Left lung (tissue), 10 donors: Measurements from ENCODE around the gene NR6A1. TPM values are rescaled to one million over a fixed set of nuclear protein-coding genes. Genes with fewer than 3 reads are reported as not detected.

Source experiments
- ATAC-seq: fragments of 200-7000 bp; cut with Tn5 transposase; one replicate; pipeline ENCODE4 v1.9.1; 2020; ENCODE audit warnings: moderate library complexity
- DNase-seq, 4 donors: peaks; one replicate each; pipeline ENCODE4 v3.0.0-alpha.2; 2013 to 2020
- H3K27ac ChIP-seq, 2 donors: fragments of 200-600 bp; sonication (generic) in 1 of 2; one replicate each; pipeline versions ENCODE4 v1.5.0 to v1.8.0; 2020 to 2021
- H3K27me3 ChIP-seq, 2 donors: fragments of 200-600 bp; sonication (generic) in 1 of 2; one replicate each; pipeline versions ENCODE4 v1.5.0 to v1.8.0; 2020 to 2021
- H3K36me3 ChIP-seq, 2 donors: fragments of 200-600 bp; sonication (generic) in 1 of 2; one replicate each; pipeline versions ENCODE4 v1.5.0 to v1.8.0; 2020 to 2021
- H3K4me1 ChIP-seq, 2 donors: fragments of 200-600 bp; one replicate each; pipeline ENCODE4 v1.8.0; 2021
- H3K4me3 ChIP-seq, 2 donors: fragments of 200-600 bp; sonication (generic) in 1 of 2; one replicate each; pipeline versions ENCODE4 v1.5.0 to v1.8.0; 2020 to 2021; ENCODE audit warnings: mild to moderate bottlenecking in 1 of 2
- H3K9me3 ChIP-seq, 2 donors: fragments of 200-600 bp; sonication (generic) in 1 of 2; one replicate each; pipeline versions ENCODE4 v1.5.0 to v1.8.0; 2020 to 2021
- intact Hi-C, 2 donors: fragments of 100-400 bp; cut with DNase I; formaldehyde crosslinking; loops; one replicate each; pipeline versions ENCODE4 v1.11.2 to v1.14.2; 2022
- polyA plus RNA-seq, 6 donors: library from polyadenylated mRNA; unstranded; fragments of 120-200 nt; gene quantifications; one replicate each; pipeline ENCODE4 v1.2.1, GENCODE V29; 2013; ENCODE audit not compliant: insufficient read length in 6 of 6
- total RNA-seq, 2 donors: library from RNA; stranded (reverse); fragmentation: NEBNext Ultra II Directional; extraction: Animal tissue kit (Norgen Biotek cat#: 25700); gene quantifications; one replicate each; pipeline ENCODE4 v1.2.1, GENCODE V29; 2021
- TF ChIP-seq, protein P1 (sequence below), 2 donors: fragments of 200-600 bp; sonication (generic) in 1 of 2; IDR thresholded peaks; one replicate each; pipeline versions ENCODE4 v1.5.0 to v1.8.0; 2021; ENCODE audit warnings: antibody characterized with exemption in 2 of 2
- donor health status: DM: no; HTN: yes; CAD: no.
- donor health status: DM: no; HTN: no; CAD: no.

NR6A1 gene
- total and polyA plus RNA-seq, 8 donors, result 1.2 to 4.1 (median 1.7) TPM

- no peaks in the 10 kb centered on the region for H3K9me3 ChIP-seq
- no peaks in the 10 kb centered on the region for H3K4me1 ChIP-seq
- no peak overlapping the region for H3K27ac ChIP-seq
- peaks cover 0 to 23% of the 10 kb centered on the region in 2 donors for H3K36me3 ChIP-seq
- no peak overlapping the region for H3K4me3 ChIP-seq
- H3K27me3 ChIP-seq, result no peaks in the 10 kb centered on the region
- no peak for ATAC-seq
- DNase-seq, result no peak
- TF ChIP-seq, protein P1, sequence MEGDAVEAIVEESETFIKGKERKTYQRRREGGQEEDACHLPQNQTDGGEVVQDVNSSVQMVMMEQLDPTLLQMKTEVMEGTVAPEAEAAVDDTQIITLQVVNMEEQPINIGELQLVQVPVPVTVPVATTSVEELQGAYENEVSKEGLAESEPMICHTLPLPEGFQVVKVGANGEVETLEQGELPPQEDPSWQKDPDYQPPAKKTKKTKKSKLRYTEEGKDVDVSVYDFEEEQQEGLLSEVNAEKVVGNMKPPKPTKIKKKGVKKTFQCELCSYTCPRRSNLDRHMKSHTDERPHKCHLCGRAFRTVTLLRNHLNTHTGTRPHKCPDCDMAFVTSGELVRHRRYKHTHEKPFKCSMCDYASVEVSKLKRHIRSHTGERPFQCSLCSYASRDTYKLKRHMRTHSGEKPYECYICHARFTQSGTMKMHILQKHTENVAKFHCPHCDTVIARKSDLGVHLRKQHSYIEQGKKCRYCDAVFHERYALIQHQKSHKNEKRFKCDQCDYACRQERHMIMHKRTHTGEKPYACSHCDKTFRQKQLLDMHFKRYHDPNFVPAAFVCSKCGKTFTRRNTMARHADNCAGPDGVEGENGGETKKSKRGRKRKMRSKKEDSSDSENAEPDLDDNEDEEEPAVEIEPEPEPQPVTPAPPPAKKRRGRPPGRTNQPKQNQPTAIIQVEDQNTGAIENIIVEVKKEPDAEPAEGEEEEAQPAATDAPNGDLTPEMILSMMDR (IDR thresholded peaks at IDR 0.05), result no peak
- intact Hi-C loops, result no loop called here
Measured at GRCh38 chr9:124530246-124530645, 240.9 kb downstream of the NR6A1 start.

- Histone ChIP-seq H3K27me3 (no peaks in the 10 kb centered on the region), H3K4me3 (no peak overlapping the region), H3K36me3 (peaks cover 0 to 15% of the 10 kb centered on the region in 2 donors), H3K9me3 (no peaks in the 10 kb centered on the region), H3K27ac (no peak overlapping the region), H3K4me1 (no peaks in the 10 kb centered on the region)
- DNase-seq, result no peak
- intact Hi-C loops, result no loop called here
- no peak for ATAC-seq
- TF ChIP-seq, protein P1 (IDR thresholded peaks at IDR 0.05), result no peak
Measured at GRCh38 chr9:124527781-124528180, 243.3 kb downstream of the NR6A1 start.

- Histone ChIP-seq H3K27ac (no peak overlapping the region), H3K4me1 (no peaks in the 10 kb centered on the region), H3K36me3 (peaks cover 0 to 15% of the 10 kb centered on the region in 2 donors), H3K27me3 (no peaks in the 10 kb centered on the region), H3K4me3 (no peak overlapping the region), H3K9me3 (no peaks in the 10 kb centered on the region)
- intact Hi-C loops, result no loop called here
- no peak for ATAC-seq
- DNase-seq, result no peak
- TF ChIP-seq, protein P1 (IDR thresholded peaks at IDR 0.05), result no peak
Measured at GRCh38 chr9:124526174-124526573, 244.9 kb downstream of the NR6A1 start.

DNA sequence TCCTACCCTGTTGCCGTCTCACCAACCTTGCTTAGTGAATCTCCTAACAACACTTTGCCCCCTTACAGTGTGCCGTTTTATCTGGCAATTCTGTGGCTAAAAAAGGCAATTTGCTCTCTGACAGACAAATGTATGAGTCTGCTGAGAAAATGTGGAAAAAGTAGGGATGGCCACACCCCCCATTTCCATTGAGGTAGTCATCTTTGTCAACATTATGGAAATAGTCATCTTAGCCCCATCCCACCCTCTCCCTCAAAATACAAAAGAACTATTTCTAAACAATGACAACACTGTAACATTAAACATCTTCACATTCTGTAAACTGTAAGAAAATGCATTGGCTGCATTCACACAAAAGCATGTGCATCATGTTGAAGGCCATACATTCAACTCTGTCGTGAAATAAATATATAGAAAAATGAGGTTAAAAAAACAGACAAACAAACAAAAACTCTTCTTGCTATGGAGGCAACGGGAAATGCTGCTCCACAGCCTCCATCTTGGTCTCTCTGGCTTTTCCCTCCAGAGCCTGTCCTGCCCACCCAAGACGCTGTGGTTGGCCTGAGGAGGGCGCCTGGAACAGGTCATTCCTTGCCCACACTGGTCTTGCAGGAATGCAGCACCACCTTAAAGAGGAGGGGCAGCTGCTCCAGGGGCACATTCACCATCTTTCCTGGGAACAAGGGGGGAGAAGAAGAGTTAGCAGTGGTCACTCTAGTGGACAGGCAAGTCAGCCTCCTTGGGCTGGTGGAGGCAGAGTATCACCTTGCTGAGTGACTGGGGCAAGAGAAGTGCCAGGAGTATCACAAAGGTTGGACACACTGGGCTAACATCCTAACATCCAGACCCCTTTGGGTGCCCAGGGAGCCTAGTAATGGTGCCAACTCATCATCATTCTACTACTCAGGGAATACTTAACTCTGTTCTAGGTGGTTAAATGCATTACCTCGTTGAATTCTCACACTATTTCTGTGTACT is 248.7 kb downstream of the NR6A1 start:
- DNase-seq (no peak), ATAC-seq (no peak)
- Histone ChIP-seq H3K4me3 (no peak overlapping the region), H3K9me3 (no peaks in the 10 kb centered on the region), H3K36me3 (peaks cover 0 to 15% of the 10 kb centered on the region in 2 donors), H3K27ac (no peak overlapping the region), H3K4me1 (no peaks in the 10 kb centered on the region), H3K27me3 (no peaks in the 10 kb centered on the region)
- TF ChIP-seq, protein P1 (IDR thresholded peaks at IDR 0.05), result no peak
- intact Hi-C loops, result no loop called here

DNA sequence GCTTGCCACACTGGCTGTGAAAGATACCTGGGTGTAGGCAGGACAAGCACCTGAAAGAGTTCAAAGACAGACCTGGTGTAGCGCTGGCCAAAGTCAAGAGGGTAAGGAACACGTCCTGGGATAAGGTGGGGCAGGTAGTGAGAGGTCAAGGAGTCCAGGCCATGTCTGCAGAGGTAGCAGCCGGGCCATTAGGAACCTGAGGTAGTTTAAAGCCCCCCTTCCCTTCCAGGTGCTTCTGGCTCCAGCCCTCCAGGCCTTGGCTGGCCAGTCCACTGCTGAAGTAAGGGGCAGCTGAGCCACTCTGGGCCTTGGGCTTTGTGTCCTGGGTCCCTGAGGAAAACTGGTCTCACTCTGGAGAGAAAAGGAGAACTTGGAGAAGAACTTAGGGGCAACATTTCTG is 250.0 kb downstream of the NR6A1 start:
- Histone ChIP-seq H3K4me3 (no peak overlapping the region), H3K9me3 (no peaks in the 10 kb centered on the region), H3K36me3 (peaks cover 0 to 10% of the 10 kb centered on the region in 2 donors), H3K4me1 (no peaks in the 10 kb centered on the region), H3K27me3 (no peaks in the 10 kb centered on the region), H3K27ac (no peak overlapping the region)
- DNase-seq (no peak), ATAC-seq (no peak)
- intact Hi-C loops, result no loop called here
- TF ChIP-seq, protein P1 (IDR thresholded peaks at IDR 0.05), result no peak
